HG03460 (cell line): ENCODE data around the gene WDR3.

Experiments
- ATAC-seq: cut with Tn5 transposase; IDR thresholded peaks from one replicate; pipeline ENCODE4 v1.9.1; 2021; ENCODE audit not compliant: unreplicated experiment

WDR3 gene

GRCh38 chr1:117942293-117942692, 12.8 kb downstream of the WDR3 start:
- ATAC-seq: no peak

DNA sequence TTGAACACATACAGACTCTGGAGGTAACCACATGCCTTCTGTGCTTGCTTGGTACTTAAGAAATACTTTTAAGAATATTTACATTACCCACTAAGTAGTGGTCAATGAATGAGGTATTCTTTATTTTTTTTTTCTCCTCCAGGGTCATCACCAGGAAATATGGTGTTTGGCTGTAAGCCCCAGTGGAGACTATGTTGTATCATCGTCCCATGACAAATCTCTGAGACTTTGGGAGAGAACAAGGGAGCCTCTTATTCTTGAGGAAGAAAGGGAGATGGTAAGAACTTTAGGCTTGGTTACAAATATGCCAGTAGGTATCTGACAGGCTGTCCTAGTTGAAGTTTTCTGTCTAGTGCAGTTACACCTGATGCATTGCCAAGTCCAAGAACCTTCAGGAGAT, 22.8 kb downstream of the WDR3 start:
- no peak for ATAC-seq

DNA sequence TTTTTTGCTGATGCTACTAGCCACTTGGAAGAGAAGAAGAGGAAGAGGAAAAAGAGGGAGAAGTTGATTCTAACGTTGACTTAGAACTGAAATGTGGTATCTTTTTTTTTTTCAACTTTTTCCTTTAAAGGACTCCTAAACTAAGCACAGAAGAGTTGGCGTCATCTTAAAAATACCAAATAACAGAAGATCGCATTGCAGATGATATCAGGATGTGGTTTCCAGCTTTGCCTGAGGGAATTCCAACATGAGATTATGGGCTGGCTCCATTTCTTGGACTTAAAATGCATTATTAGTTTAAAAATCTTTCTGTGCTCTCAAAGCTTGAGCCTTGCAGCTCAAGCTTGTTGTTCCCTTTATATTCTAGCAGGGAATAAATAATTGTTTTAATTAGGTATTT, 29.8 kb downstream of the WDR3 start:
- ATAC-seq: no peak

DNA sequence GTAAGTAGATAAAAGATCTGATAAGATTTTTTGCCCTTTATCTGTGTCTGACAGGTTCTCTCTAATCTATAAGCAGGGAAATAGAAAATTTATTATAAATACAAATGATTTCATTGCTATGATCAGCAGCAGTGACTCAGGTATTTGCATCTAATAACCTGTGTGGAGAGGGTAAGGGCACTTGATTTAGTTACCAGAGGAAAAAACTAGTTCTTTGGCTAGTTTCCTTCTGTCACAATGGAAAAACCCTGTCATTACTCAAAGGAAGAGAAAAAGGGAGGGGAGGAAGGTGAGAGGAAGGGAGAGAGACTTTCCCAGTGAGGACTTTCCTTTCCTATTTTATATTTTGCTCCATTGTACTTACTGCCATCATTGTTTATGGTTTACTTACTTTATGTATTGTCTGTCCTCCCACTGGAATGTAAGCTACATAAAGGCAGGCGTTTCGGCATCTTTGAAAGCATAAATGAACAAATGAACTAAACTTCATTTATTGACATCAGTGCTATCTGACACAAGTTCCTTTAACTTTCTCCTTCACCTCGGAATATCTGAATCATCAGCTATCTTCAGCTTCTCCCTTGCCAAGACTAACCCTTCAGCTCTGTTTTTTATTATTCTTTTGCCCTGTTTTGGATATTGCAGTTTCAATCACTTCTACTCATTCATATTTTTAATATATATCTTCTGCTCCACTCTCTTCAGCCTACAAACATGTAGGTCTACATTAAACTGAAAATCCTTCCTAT, 34.9 kb downstream of the WDR3 start:
- ATAC-seq: no peak

DNA sequence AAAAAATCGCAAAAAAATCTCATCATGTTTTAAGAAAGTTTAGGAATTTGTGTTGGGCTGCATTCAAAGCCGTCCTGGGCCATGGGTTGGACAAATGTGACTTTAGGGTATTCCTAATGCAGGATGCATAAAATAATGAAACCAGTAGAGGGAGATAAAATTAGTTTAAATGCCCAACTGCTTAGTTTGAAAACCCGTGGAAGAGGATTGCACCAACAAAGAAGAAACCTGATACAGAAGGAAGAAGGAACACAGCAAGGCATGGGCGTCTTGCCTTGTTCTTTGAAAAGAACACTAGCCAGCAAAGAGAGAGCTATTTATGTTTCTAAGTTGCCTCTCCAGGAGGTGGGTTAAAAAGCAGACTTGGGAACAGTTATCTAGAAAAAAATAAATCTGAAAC, 37.9 kb downstream of the WDR3 start:
- ATAC-seq: no peak

- ATAC-seq: no peak
Measured at GRCh38 chr1:117967881-117968280, 38.3 kb downstream of the WDR3 start.

DNA sequence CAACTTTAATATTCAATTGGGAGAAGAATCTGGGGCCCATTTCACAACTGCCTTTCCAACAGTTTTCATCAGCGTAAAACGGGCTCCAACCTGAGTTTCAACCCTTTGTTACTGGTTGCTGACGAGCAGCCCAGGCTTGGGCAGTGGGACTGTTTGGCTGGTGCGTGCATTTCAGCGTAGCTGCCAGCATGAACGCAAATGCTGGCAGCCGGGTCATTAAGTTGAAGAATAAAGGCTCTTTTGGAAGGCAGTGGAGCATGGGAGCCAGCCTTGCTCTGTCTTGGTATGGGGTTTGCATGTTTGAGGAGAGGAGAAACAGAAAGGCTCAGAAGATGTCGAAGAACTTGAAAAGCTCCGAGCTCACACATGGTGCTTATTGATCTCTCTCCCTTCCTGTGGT, 40.7 kb downstream of the WDR3 start:
- ATAC-seq: no peak

GRCh38 chr1:117971777-117972176, 42.2 kb downstream of the WDR3 start:
- ATAC-seq: no peak

GRCh38 chr1:117976381-117976780, 46.8 kb downstream of the WDR3 start:
- ATAC-seq: no peak

GRCh38 chr1:117981455-117982192, 52.1 kb downstream of the WDR3 start:
- no peak for ATAC-seq

DNA sequence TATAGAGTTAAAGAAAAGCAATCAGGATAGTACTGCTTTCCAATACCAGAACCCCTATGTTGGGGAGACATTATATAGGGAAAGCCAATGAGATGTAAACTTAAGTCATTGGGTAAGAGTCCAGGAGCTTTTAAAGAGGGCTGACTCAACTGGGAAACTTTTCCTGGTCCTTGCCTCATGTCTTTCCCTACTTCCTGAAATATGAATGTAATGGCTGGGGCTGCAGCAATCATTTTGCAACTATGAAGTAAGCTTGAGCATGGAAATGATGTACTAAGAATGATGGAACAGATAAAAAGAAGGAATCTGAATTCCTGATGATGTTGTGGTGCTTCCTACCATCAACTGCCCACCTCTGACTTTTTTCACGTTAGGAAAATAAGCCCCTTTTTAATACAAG, 55.7 kb downstream of the WDR3 start:
- no peak for ATAC-seq

DNA sequence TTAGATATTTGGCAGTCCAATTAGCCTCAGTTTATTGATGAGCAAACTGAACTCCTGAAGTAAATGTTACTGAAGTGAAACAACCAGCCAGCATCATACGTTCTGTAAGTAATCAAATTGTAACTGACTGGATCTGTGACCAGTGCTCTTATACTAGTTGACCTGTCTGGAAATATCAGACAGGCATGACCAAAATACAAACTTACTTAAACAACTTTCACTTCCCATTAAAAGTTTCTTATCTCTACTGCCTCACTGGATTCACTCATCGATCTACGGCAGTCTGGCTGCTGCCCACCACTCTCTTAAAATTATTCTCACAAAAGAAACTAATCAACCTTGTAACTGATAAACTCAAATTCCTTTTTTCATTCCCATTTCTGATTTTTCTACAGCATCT, 56.4 kb downstream of the WDR3 start:
- no peak for ATAC-seq

DNA sequence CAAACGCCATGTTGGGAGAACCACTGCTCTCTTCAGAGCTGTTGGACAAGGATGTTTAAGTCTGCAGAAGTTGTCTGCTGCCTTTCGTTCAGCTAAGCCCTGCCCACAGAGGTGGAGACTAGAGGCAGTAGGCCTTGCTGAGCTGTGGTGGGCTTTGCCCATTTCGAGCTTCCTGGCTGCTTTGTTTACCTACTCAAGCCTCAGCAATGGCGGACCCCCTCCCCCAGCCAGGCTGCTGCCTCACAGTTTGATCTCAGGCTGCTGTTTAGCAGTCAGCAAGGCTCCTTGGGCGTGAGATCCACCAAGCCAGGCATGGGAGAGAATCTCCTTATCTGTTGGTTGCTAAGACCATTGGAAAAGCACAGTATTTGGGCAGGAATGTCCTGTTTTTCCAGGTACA, 74.8 kb downstream of the WDR3 start:
- no peak for ATAC-seq

DNA sequence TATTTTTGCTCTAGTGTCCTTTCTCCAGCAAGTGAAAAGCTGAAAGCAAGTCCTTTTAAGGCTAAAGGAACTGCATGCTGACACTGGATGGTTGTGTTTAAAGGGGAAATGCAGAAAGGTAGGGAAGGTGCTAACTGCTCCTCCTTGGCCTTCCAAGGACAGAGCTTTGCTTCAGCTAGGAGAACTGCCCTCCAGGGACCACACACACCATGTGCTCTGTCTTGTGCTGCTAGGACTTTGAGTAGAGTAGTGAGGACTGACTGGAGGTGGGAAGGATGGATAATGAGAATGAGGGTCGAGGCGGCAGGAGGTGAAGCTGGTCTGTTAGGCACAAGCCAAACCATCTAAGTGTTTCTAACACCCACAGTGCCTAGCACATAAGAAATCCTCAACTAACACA, 77.9 kb downstream of the WDR3 start:
- ATAC-seq: no peak

DNA sequence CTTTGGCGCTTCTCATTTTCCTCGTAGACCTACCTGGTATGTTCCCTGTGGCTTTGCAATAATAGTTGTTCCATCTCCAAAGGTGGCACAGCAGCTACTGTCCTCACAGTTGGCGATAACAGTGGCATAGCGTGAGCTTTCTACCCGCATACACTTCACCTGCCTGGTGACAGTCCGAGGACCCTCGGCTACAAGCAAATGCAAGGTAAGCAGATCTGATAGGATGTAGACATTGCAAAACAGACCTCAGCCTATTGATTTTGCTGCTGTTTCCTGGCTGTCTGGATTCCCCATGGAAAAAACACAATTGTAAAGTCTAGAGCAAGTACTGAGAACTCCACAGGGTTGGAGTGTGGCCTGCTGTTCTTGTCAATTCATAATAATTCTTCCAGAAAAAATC, 78.5 kb downstream of the WDR3 start:
- no peak for ATAC-seq

GRCh38 chr1:118012515-118013124, 83.1 kb downstream of the WDR3 start:
- no peak for ATAC-seq

- no peak for ATAC-seq
Measured at GRCh38 chr1:118013336-118013735, 83.8 kb downstream of the WDR3 start.

GRCh38 chr1:118013938-118014337, 84.4 kb downstream of the WDR3 start:
- no peak for ATAC-seq
